H9 (cell line): ENCODE measurements around the gene AMBRA1. TPM values are rescaled to one million over a fixed set of nuclear protein-coding genes. Genes with fewer than 3 reads are reported as not detected.

Experiments used
- DNase-seq: peaks from one replicate; pipeline ENCODE4 v3.0.0-alpha.2; 2017
- H2AFZ ChIP-seq: one replicate; pipeline ENCODE4 v1.6.1; 2013; ENCODE audit warnings: mild to moderate bottlenecking, low read length, control low read depth, moderate library complexity
- H2AK5ac ChIP-seq: 2 replicates; pipeline ENCODE4 v1.6.1; 2013; ENCODE audit warnings: low read length, control low read depth, mixed read lengths; ENCODE audit not compliant: insufficient read length
- H2BK120ac ChIP-seq: one replicate; pipeline ENCODE4 v1.6.1; 2013; ENCODE audit warnings: low read depth, mild to moderate bottlenecking, low read length, control low read depth, inconsistent platforms; ENCODE audit not compliant: poor library complexity, severe bottlenecking
- H2BK12ac ChIP-seq: 2 replicates; pipeline ENCODE4 v1.6.1; 2013; ENCODE audit warnings: low read length, control low read depth, mixed read lengths, low read depth; ENCODE audit not compliant: insufficient read length
- H2BK15ac ChIP-seq: 2 replicates; pipeline ENCODE4 v1.6.1; 2013; ENCODE audit warnings: low read depth, low read length, control low read depth
- H2BK20ac ChIP-seq: one replicate; pipeline ENCODE4 v1.6.1; 2013; ENCODE audit warnings: low read depth, mild to moderate bottlenecking, low read length, control low read depth, inconsistent platforms; ENCODE audit not compliant: poor library complexity, severe bottlenecking
- H2BK5ac ChIP-seq: 2 replicates; pipeline ENCODE4 v1.6.1; 2013; ENCODE audit warnings: low read length, control low read depth, mixed read lengths; ENCODE audit not compliant: insufficient read length
- H3K14ac ChIP-seq: 2 replicates; pipeline ENCODE4 v1.6.1; 2013; ENCODE audit warnings: low read length, control low read depth; ENCODE audit not compliant: insufficient read depth
- H3K18ac ChIP-seq: 2 replicates; pipeline ENCODE4 v1.6.1; 2013; ENCODE audit warnings: low read depth, mild to moderate bottlenecking, mixed read lengths, low read length, control low read depth; ENCODE audit not compliant: insufficient read length
- H3K23ac ChIP-seq: 2 replicates; pipeline ENCODE4 v1.6.1; 2013; ENCODE audit warnings: low read length, control low read depth, mixed read lengths, low read depth; ENCODE audit not compliant: insufficient read length
- H3K23me2 ChIP-seq: 2 replicates; pipeline ENCODE4 v1.6.1; 2013; ENCODE audit warnings: low read depth, mild to moderate bottlenecking, mixed read lengths, low read length, control low read depth; ENCODE audit not compliant: insufficient read length, poor library complexity, severe bottlenecking
- H3K27ac ChIP-seq: 2 replicates; pipeline ENCODE4 v1.5.1; 2013; ENCODE audit warnings: low read length, control low read depth, mixed read lengths, low read depth; ENCODE audit not compliant: insufficient read length
- H3K27me3 ChIP-seq: 2 replicates; pipeline ENCODE4 v1.6.1; 2013; ENCODE audit warnings: low read length, control low read depth, inconsistent platforms; ENCODE audit not compliant: insufficient read depth
- H3K4ac ChIP-seq: 2 replicates; pipeline ENCODE4 v1.6.1; 2013; ENCODE audit warnings: low read depth, mild to moderate bottlenecking, control low read depth, inconsistent platforms, low read length, moderate library complexity
- H3K4me1 ChIP-seq: 2 replicates; pipeline ENCODE4 v1.6.1; 2013; ENCODE audit warnings: low read length, control low read depth, inconsistent platforms; ENCODE audit not compliant: insufficient read depth
- H3K4me2 ChIP-seq: 2 replicates; pipeline ENCODE4 v1.6.1; 2013; ENCODE audit warnings: low read length, control low read depth, mixed read lengths; ENCODE audit not compliant: insufficient read length, insufficient read depth
- H3K56ac ChIP-seq: 2 replicates; pipeline ENCODE4 v1.6.1; 2013; ENCODE audit warnings: low read depth, mild to moderate bottlenecking, mixed read lengths, low read length, control low read depth; ENCODE audit not compliant: insufficient read length
- H3K79me1 ChIP-seq: 2 replicates; pipeline ENCODE4 v1.6.1; 2013; ENCODE audit warnings: low read depth, mild to moderate bottlenecking, moderate library complexity, low read length, control low read depth, inconsistent platforms; ENCODE audit not compliant: insufficient read depth, poor library complexity, severe bottlenecking
- H3K79me2 ChIP-seq: 2 replicates; pipeline ENCODE4 v1.6.1; 2013; ENCODE audit warnings: low read length, control low read depth, inconsistent platforms; ENCODE audit not compliant: insufficient read depth
- H3K9ac ChIP-seq: 2 replicates; pipeline ENCODE4 v1.6.1; 2013; ENCODE audit warnings: low read length, control low read depth, mixed read lengths; ENCODE audit not compliant: insufficient read length; ENCODE audit errors: extremely low read depth
- H3K9me3 ChIP-seq: one replicate; pipeline ENCODE4 v1.6.1; 2013; ENCODE audit warnings: low read depth, low read length, inconsistent platforms; ENCODE audit not compliant: control insufficient read depth
- H3T11ph ChIP-seq: one replicate; pipeline ENCODE4 v1.6.1; 2013; ENCODE audit warnings: mild to moderate bottlenecking, low read length, control low read depth, inconsistent platforms
- H4K20me1 ChIP-seq: one replicate; pipeline ENCODE4 v1.6.1; 2013; ENCODE audit not compliant: control insufficient read depth, insufficient read length, insufficient read depth
- H4K5ac ChIP-seq: 2 replicates; pipeline ENCODE4 v1.6.1; 2013; ENCODE audit warnings: low read depth, mild to moderate bottlenecking, mixed read lengths, low read length, control low read depth; ENCODE audit not compliant: insufficient read length
- H4K8ac ChIP-seq: replicated peaks from 2 replicates; pipeline ENCODE4 v1.6.1; 2013; ENCODE audit warnings: low read length, control low read depth, mixed read lengths, low read depth; ENCODE audit not compliant: insufficient read length
- H4K91ac ChIP-seq: 2 replicates; pipeline ENCODE4 v1.6.1; 2013; ENCODE audit warnings: low read depth, mild to moderate bottlenecking, moderate library complexity, mixed read lengths, low read length, control low read depth; ENCODE audit not compliant: insufficient read length
- H3K27ac Mint-ChIP-seq, 3 experiments: 2 replicates in 2 of 3; 3 replicates in 1 of 3; pipeline ENCODE4 v1.8.0; 2020 to 2021; ENCODE audit warnings: mixed read lengths in 3 of 3, mild to moderate bottlenecking in 1 of 3, moderate library complexity in 1 of 3
- H3K27me3 Mint-ChIP-seq: 2 replicates; pipeline ENCODE4 v1.8.0; 2021; ENCODE audit warnings: low read depth, mild to moderate bottlenecking, moderate library complexity, mixed read lengths
- H3K36me3 Mint-ChIP-seq, 3 experiments: 2 replicates in 2 of 3; 3 replicates in 1 of 3; pipeline ENCODE4 v1.8.0; 2020 to 2021; ENCODE audit warnings: low read depth in 3 of 3, mixed read lengths in 3 of 3; ENCODE audit not compliant: insufficient read depth in 1 of 3
- H3K4me1 Mint-ChIP-seq, 2 experiments: 2 replicates each; pipeline ENCODE4 v1.8.0; 2020; ENCODE audit warnings: mixed read lengths in 2 of 2
- H3K4me3 Mint-ChIP-seq, 2 experiments: 2 replicates in 1 of 2; 3 replicates in 1 of 2; pipeline ENCODE4 v1.8.0; 2020 to 2021; ENCODE audit warnings: mild to moderate bottlenecking in 2 of 2, mixed read lengths in 2 of 2, moderate library complexity in 1 of 2
- H3K9me3 Mint-ChIP-seq, 2 experiments: 2 replicates in 1 of 2; 3 replicates in 1 of 2; pipeline ENCODE4 v1.8.0; 2020; ENCODE audit warnings: mild to moderate bottlenecking in 2 of 2, mixed read lengths in 2 of 2, moderate library complexity in 1 of 2
- WGBS: extraction: QIAGEN DNeasy Blood & Tissue Kit; methylation state at CpG from one replicate; pipeline ENCODE4 v1.1.7; 2013; ENCODE audit warnings: missing lambda C conversion rate, low lambda C conversion rate, mixed read lengths; ENCODE audit not compliant: insufficient read length; ENCODE audit errors: extremely low coverage; 5-methylcytosine and 5-hydroxymethylcytosine counted together
- total RNA-seq: library from RNA; stranded (reverse); gene quantifications from 2 replicates; pipeline ENCODE4 v1.2.1, GENCODE V29; 2021
- TF ChIP-seq, protein P1 (sequence below): fragments of 200-600 bp; sonication (generic); conservative IDR thresholded peaks from 3 replicates; pipeline ENCODE4 v1.8.0; 2021; ENCODE audit warnings: antibody characterized with exemption, mild to moderate bottlenecking

Gene AMBRA1
- total RNA-seq, 1 experiment from 2014 or later, result 37.5 TPM

DNA sequence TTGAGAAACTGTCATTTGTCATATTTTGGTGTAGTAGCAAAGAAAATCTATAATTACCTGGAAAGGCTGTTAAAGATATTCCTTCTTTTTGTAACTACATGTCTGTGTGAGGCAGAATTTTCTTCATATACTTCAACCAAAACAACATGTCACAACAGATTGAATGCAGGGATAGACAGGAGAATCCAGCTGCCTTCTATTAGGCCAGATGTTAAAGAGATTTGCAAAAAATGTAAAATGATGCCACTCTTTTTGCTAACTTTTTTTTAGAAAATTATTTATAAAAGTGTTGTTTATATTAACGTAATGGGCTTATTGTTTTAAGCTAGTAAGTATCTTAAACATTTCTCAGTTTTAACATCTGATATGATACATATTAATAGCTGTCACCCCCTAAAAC, 233.9 kb downstream of the AMBRA1 start:
- Mint-ChIP-seq H3K4me1 (peaks cover 40 to 51% of the 10 kb centered on the region in 2 experiments), H3K36me3 (peaks cover 0 to 9% (median 2%) of the 10 kb centered on the region in 3 experiments; a peak in 4 of 7 replicates), H3K27ac (no peak overlapping the region), H3K4me3 (no peak overlapping the region), H3K27me3 (no peaks in the 10 kb centered on the region), H3K9me3 (no peaks in the 10 kb centered on the region)
- no peak overlapping the region for H3K27ac ChIP-seq
- H3K27me3 ChIP-seq, result no peaks in the 10 kb centered on the region
- peaks cover 2% of the 10 kb centered on the region for H3K79me1 ChIP-seq
- no peak overlapping the region for H3K4me2 ChIP-seq
- H2BK5ac ChIP-seq, result no peak overlapping the region
- no peak overlapping the region for H4K91ac ChIP-seq
- no peak overlapping the region for H3K23ac ChIP-seq
- H2BK12ac ChIP-seq, result no peak overlapping the region
- no peak overlapping the region for H2BK15ac ChIP-seq
- H3K4ac ChIP-seq, result no peak overlapping the region
- no CpG with 5 or more reads among the region's 1 CpG for WGBS
- H4K8ac ChIP-seq, result no peak overlapping the region
- DNase-seq, result no peak
- H2BK20ac ChIP-seq, result no peak overlapping the region
- no peak overlapping the region for H3K56ac ChIP-seq
- H3K18ac ChIP-seq, result no peak overlapping the region
- no peaks in the 10 kb centered on the region for H4K20me1 ChIP-seq
- no peaks in the 10 kb centered on the region for H3K23me2 ChIP-seq
- no peak overlapping the region for H3T11ph ChIP-seq
- H4K5ac ChIP-seq, result no peak overlapping the region
- no peaks in the 10 kb centered on the region; the same call in 1 of the 2 replicates for H3K4me1 ChIP-seq
- TF ChIP-seq, protein P1, sequence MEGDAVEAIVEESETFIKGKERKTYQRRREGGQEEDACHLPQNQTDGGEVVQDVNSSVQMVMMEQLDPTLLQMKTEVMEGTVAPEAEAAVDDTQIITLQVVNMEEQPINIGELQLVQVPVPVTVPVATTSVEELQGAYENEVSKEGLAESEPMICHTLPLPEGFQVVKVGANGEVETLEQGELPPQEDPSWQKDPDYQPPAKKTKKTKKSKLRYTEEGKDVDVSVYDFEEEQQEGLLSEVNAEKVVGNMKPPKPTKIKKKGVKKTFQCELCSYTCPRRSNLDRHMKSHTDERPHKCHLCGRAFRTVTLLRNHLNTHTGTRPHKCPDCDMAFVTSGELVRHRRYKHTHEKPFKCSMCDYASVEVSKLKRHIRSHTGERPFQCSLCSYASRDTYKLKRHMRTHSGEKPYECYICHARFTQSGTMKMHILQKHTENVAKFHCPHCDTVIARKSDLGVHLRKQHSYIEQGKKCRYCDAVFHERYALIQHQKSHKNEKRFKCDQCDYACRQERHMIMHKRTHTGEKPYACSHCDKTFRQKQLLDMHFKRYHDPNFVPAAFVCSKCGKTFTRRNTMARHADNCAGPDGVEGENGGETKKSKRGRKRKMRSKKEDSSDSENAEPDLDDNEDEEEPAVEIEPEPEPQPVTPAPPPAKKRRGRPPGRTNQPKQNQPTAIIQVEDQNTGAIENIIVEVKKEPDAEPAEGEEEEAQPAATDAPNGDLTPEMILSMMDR, result no peak
- H3K9ac ChIP-seq, result no peak overlapping the region
- no peak overlapping the region for H2BK120ac ChIP-seq
- H3K14ac ChIP-seq, result no peak overlapping the region
- no peaks in the 10 kb centered on the region; the same call in 1 of the 2 replicates for H3K79me2 ChIP-seq
- H3K9me3 ChIP-seq, result no peaks in the 10 kb centered on the region
- no peak overlapping the region for H2AFZ ChIP-seq
- H2AK5ac ChIP-seq, result no peak overlapping the region
